ENCODE data around the gene EPC2.

- no peak for TF ChIP-seq CTCF (conservative IDR thresholded peaks at IDR 0.05; ENCODE audit: low read depth in 2 of 2)
- no peak for TF ChIP-seq REST (IDR thresholded peaks at IDR 0.05; ENCODE audit: unreplicated experiment)
- no peak for TF ChIP-seq ETS1 (IDR thresholded peaks at IDR 0.05)
- TF ChIP-seq POLR2AphosphoS5 (IDR thresholded peaks at IDR 0.05; ENCODE audit: low read depth) = no peak
- no peak for TF ChIP-seq EZH2phosphoT487 (IDR thresholded peaks at IDR 0.05; ENCODE audit: unreplicated experiment)
- TF ChIP-seq EZH2 (IDR thresholded peaks at IDR 0.05; ENCODE audit: low read depth, unreplicated experiment) = no peak
- TF ChIP-seq CREB1 (CRISPR knock-in tag; IDR thresholded peaks at IDR 0.05; ENCODE audit: low read depth) = no peak
These were observed 73.5 kb downstream of the EPC2 start for GRCh38 chr2:148718039-148718438.

All from GM23338 (cell line).